Activated CD8-positive, alpha-beta T cell treated with anti-CD3 and anti-CD28 coated beads for 36 hours (primary cell): ENCODE measurements around the gene KRT77. TPM values are rescaled to one million over a fixed set of nuclear protein-coding genes. Genes with fewer than 3 reads are reported as not detected.

Experiments used
- ATAC-seq: fragments of 200-7000 bp; cut with Tn5 transposase; one replicate; pipeline ENCODE4 v1.10.0; 2021; ENCODE audit warnings: mild to moderate bottlenecking, moderate library complexity
- CTCF ChIA-PET: fragments of 350-600 bp; sonication (Branson Sonifier 250); formaldehyde crosslinking; loops from one replicate; lab custom pipeline; 2021; ENCODE audit warnings: antibody characterized with exemption; lab: Charles Lee
- POLR2A ChIA-PET: fragments of 350-600 bp; sonication (Branson Sonifier 250); formaldehyde crosslinking; loops from one replicate; lab custom pipeline; 2021; ENCODE audit warnings: antibody characterized with exemption; lab: Charles Lee
- DNase-seq: peaks from one replicate; pipeline ENCODE4 v3.0.0-alpha.2; 2020
- H3K27ac Mint-ChIP-seq: one replicate; pipeline ENCODE4 v1.8.0; 2021; ENCODE audit warnings: mild to moderate bottlenecking, mixed read lengths
- H3K27me3 Mint-ChIP-seq: one replicate; pipeline ENCODE4 v1.8.0; 2021; ENCODE audit warnings: mixed read lengths
- H3K36me3 Mint-ChIP-seq: one replicate; pipeline ENCODE4 v1.8.0; 2021; ENCODE audit warnings: low read depth, mixed read lengths
- H3K4me1 Mint-ChIP-seq: one replicate; pipeline ENCODE4 v1.8.0; 2021; ENCODE audit warnings: low read depth, mixed read lengths
- H3K4me3 Mint-ChIP-seq: one replicate; pipeline ENCODE4 v1.8.0; 2021; ENCODE audit warnings: mild to moderate bottlenecking, moderate library complexity, mixed read lengths
- H3K9me3 Mint-ChIP-seq: one replicate; pipeline ENCODE4 v1.8.0; 2021; ENCODE audit warnings: mixed read lengths
- intact Hi-C: fragments of 100-400 bp; cut with micrococcal nuclease; formaldehyde crosslinking; loops from one replicate; pipeline ENCODE4 v1.10.0; 2022
- total RNA-seq, 2 experiments: library from RNA; stranded (reverse); gene quantifications; one replicate each; pipeline ENCODE4 v1.2.3, GENCODE V29; 2021
- TF ChIP-seq, protein P1 (sequence below): fragments of 200-600 bp; IDR thresholded peaks from one replicate; pipeline ENCODE4 v1.8.0; 2022; ENCODE audit warnings: antibody characterized with exemption, mild to moderate bottlenecking

KRT77 gene
- total RNA-seq, 2 experiments from 2014 or later = not detected

GRCh38 chr12:52659395-52659794 lies 43.9 kb downstream of the KRT77 start:
- no peaks in the 10 kb centered on the region for H3K9me3 Mint-ChIP-seq
- ATAC-seq (no peak), DNase-seq (no peak)
- POLR2A ChIA-PET = no interaction called here
- H3K27me3 Mint-ChIP-seq = no peaks in the 10 kb centered on the region
- TF ChIP-seq, protein P1, sequence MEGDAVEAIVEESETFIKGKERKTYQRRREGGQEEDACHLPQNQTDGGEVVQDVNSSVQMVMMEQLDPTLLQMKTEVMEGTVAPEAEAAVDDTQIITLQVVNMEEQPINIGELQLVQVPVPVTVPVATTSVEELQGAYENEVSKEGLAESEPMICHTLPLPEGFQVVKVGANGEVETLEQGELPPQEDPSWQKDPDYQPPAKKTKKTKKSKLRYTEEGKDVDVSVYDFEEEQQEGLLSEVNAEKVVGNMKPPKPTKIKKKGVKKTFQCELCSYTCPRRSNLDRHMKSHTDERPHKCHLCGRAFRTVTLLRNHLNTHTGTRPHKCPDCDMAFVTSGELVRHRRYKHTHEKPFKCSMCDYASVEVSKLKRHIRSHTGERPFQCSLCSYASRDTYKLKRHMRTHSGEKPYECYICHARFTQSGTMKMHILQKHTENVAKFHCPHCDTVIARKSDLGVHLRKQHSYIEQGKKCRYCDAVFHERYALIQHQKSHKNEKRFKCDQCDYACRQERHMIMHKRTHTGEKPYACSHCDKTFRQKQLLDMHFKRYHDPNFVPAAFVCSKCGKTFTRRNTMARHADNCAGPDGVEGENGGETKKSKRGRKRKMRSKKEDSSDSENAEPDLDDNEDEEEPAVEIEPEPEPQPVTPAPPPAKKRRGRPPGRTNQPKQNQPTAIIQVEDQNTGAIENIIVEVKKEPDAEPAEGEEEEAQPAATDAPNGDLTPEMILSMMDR = no peak
- H3K36me3 Mint-ChIP-seq = no peaks in the 10 kb centered on the region
- no peak overlapping the region for H3K4me3 Mint-ChIP-seq
- no peak overlapping the region for H3K27ac Mint-ChIP-seq
- CTCF ChIA-PET = interaction anchor here (1.4 kb wide), 1 partner anchor 18 kb away, joined by 3 read pairs; no protein-coding TSS in a partner anchor
- intact Hi-C loops = no loop called here
- H3K4me1 Mint-ChIP-seq = peaks cover 7% of the 10 kb centered on the region

DNA sequence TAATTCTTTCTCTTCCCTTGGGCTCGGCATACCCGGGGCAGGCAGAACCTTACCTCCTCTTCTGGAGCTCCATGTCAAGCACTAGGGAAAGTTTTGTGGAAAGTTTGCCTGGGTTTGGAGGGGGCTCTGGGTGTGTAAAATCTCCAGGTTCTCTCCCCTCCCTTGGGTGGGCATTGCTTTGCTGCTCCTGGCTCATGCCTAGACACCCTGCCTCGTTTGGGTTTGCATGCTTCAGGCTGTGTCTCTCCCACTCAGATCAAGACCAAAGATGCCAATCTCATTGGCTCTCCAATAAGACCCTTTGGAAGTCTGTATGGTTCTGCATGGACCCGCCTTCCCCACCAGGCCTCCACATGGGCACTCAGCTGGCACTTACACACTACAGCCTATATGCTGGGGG lies 45.1 kb downstream of the KRT77 start:
- no peak for ATAC-seq
- intact Hi-C loops = no loop called here

DNA sequence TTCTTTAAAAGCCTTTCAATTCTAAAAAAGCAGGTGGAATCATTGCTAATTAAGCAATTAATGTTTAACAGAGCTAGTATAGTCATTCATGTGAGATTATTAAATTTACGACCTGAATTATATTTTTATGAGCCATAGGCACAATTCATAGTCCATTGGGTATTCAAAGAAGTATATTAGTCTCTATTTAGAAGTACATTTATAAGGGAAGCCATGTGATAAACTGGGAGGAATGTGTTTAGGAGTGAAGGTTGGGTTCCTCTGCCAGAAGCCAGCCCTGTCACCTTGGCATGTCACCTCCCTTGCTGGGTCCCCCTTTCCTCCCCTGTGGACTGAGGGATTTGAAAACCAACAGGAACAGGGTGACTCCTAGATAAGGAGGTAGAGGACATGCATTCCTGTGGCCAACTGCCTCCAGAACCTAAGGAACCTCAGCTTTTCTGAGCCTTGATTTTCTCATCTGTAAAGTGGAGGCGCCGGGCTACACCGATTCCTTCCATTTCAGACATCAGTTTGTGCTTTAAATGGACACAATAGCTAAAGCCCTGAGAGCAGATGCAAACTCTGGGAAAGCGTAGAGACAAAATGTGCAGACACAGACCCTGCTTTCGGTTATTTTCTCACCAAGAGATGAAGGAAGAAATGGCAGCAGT lies 45.9 kb downstream of the KRT77 start:
- TF ChIP-seq, protein P1 = no peak
- ChIA-PET POLR2A (no interaction called here), CTCF (no interaction called here)
- Mint-ChIP-seq H3K9me3 (no peaks in the 10 kb centered on the region), H3K4me1 (peaks cover 6% of the 10 kb centered on the region), H3K36me3 (no peaks in the 10 kb centered on the region), H3K27ac (no peak overlapping the region), H3K27me3 (no peaks in the 10 kb centered on the region), H3K4me3 (no peak overlapping the region)
- DNase-seq = no peak
- intact Hi-C loops = no loop called here
- no peak for ATAC-seq

More for the DNA sequence above, 45.1 kb downstream of the KRT77 start:
- ChIA-PET CTCF (no interaction called here), POLR2A (no interaction called here)
- Mint-ChIP-seq H3K4me1 (peaks cover 7% of the 10 kb centered on the region), H3K4me3 (no peak overlapping the region), H3K27ac (no peak overlapping the region), H3K36me3 (no peaks in the 10 kb centered on the region), H3K9me3 (no peaks in the 10 kb centered on the region), H3K27me3 (no peaks in the 10 kb centered on the region)
- TF ChIP-seq, protein P1 = no peak
- DNase-seq = no peak

DNA sequence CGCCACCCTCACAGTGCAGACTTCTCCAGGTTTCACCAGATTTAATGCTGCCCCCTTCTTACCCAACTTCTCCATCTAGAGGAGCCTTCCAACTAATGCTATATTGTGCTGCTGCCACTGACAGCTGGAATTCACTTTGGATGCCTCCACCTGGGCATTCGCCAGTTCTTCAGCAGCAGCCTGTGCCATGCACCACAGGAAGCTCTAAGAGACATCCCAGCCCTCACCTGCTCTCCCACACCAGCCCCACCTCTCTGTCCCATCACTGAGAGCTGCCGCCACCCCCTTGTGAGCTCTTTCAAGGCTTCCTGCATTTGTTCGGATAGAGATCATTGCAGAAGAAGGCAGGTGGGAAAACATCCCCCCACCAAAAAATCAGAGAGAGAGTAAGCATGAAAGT lies 46.7 kb downstream of the KRT77 start:
- CTCF ChIA-PET = interaction anchor here (1.0 kb wide), 1 partner anchor 214 kb away, joined by 3 read pairs; no protein-coding TSS in a partner anchor
- no peaks in the 10 kb centered on the region for H3K36me3 Mint-ChIP-seq
- intact Hi-C loops = no loop called here
- H3K27me3 Mint-ChIP-seq = no peaks in the 10 kb centered on the region
- TF ChIP-seq, protein P1 = no peak
- H3K4me1 Mint-ChIP-seq = peaks cover 4% of the 10 kb centered on the region
- DNase-seq = no peak
- POLR2A ChIA-PET = interaction anchor here (0.8 kb wide), 2 partner anchors 14 to 16 kb away, joined by 3 read pairs; no protein-coding TSS in a partner anchor
- no peaks in the 10 kb centered on the region for H3K9me3 Mint-ChIP-seq
- H3K27ac Mint-ChIP-seq = no peak overlapping the region
- H3K4me3 Mint-ChIP-seq = no peak overlapping the region
- ATAC-seq = no peak

DNA sequence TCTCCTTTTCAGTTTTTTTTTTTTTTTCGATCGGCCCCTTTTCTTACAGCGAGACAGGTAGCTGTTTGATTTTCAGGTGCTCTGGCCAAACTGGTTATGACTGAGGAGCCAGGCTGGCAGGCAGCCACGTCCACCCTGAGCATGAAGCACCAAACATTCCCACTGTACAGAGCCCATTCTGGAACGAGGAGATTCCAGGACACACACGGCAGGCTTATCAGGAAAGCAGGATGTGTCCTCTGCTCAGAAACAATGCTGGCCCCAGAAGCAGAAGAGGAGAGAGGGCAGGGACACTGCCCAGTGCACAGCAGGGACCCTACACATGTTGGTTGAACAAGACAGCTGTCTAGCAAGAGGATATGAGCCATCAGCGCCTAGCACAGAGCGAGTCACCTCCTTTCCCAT lies 47.6 kb downstream of the KRT77 start:
- ChIA-PET POLR2A (no interaction called here), CTCF (interaction anchor here (1.0 kb wide), 1 partner anchor 215 kb away, joined by 3 read pairs; no protein-coding TSS in a partner anchor)
- H3K9me3 Mint-ChIP-seq = no peaks in the 10 kb centered on the region
- ATAC-seq (no peak), DNase-seq (no peak)
- peaks cover 4% of the 10 kb centered on the region for H3K4me1 Mint-ChIP-seq
- no peak overlapping the region for H3K27ac Mint-ChIP-seq
- intact Hi-C loops = no loop called here
- TF ChIP-seq, protein P1 = no peak
- H3K4me3 Mint-ChIP-seq = no peak overlapping the region
- no peaks in the 10 kb centered on the region for H3K27me3 Mint-ChIP-seq
- no peaks in the 10 kb centered on the region for H3K36me3 Mint-ChIP-seq
